Kidney epithelial cell (primary cell): ENCODE measurements around the gene PAX6. TPM values are rescaled to one million over a fixed set of nuclear protein-coding genes. Genes with fewer than 3 reads are reported as not detected.

Source experiments
- DNase-seq: peaks from one replicate; pipeline ENCODE4 v3.0.0-alpha.2; 2010; ENCODE audit warnings: low read depth
- H3K27me3 ChIP-seq: 2 replicates; pipeline ENCODE4 v1.6.0; 2011; ENCODE audit warnings: low read length; ENCODE audit not compliant: control insufficient read depth, insufficient read depth
- H3K36me3 ChIP-seq: 2 replicates; pipeline ENCODE4 v1.5.1; 2011; ENCODE audit warnings: low read length; ENCODE audit not compliant: control insufficient read depth, insufficient read depth
- H3K4me3 ChIP-seq: 2 replicates; pipeline ENCODE4 v1.5.1; 2011; ENCODE audit warnings: low read depth, mild to moderate bottlenecking, control low read depth, low read length
- total RNA-seq: library from RNA; depleted of rRNA; stranded (reverse); fragments of >200 nt; gene quantifications from 2 replicates; pipeline ENCODE4 v1.2.3, GENCODE V29; 2015
- TF ChIP-seq, protein P1 (sequence below): IDR thresholded peaks from 2 replicates; pipeline ENCODE4 v1.5.1; 2011; ENCODE audit warnings: mild to moderate bottlenecking, moderate library complexity, low read length, control low read depth, inconsistent platforms; ENCODE audit not compliant: insufficient read depth, poor library complexity, severe bottlenecking

The PAX6 gene
- total RNA-seq, 1 donor from 2014 or later = 1.1 TPM

DNA sequence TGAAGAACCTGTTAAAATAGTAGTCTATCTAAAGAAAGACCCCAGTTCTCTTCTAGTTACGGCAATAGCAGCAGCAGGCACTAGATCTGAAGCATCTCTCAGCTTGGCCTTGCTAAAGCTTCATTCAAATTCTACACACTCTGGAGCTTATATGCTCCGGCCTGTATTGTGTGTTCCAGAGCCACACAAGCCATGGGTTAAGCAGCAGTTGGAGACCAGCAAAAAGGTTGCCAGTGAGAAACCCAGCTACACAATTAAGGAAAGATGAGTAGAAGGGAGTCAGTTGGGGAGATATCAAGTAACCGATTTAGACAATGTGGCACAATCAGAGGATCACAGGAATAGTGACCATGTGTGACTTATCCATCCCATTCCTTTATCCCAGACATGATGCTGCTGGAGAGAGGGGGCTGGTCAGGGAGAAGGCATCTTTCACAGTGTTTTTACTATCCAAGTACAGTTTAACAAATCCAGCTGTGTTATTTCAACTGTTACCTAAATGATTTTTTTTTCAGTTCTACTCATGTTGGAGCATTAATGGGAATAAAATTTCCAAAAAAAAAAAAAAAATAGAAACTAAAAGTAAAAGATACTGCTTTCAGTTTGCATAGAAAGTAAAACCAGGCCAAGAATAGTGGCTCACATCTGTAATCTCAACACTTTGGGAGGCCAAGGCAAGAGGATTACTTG lies 41.0 kb downstream of the PAX6 start:
- no peak overlapping the region for H3K4me3 ChIP-seq
- no peak for DNase-seq
- no peaks in the 10 kb centered on the region for H3K36me3 ChIP-seq
- no peaks in the 10 kb centered on the region for H3K27me3 ChIP-seq
- TF ChIP-seq, protein P1, sequence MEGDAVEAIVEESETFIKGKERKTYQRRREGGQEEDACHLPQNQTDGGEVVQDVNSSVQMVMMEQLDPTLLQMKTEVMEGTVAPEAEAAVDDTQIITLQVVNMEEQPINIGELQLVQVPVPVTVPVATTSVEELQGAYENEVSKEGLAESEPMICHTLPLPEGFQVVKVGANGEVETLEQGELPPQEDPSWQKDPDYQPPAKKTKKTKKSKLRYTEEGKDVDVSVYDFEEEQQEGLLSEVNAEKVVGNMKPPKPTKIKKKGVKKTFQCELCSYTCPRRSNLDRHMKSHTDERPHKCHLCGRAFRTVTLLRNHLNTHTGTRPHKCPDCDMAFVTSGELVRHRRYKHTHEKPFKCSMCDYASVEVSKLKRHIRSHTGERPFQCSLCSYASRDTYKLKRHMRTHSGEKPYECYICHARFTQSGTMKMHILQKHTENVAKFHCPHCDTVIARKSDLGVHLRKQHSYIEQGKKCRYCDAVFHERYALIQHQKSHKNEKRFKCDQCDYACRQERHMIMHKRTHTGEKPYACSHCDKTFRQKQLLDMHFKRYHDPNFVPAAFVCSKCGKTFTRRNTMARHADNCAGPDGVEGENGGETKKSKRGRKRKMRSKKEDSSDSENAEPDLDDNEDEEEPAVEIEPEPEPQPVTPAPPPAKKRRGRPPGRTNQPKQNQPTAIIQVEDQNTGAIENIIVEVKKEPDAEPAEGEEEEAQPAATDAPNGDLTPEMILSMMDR = no peak

DNA sequence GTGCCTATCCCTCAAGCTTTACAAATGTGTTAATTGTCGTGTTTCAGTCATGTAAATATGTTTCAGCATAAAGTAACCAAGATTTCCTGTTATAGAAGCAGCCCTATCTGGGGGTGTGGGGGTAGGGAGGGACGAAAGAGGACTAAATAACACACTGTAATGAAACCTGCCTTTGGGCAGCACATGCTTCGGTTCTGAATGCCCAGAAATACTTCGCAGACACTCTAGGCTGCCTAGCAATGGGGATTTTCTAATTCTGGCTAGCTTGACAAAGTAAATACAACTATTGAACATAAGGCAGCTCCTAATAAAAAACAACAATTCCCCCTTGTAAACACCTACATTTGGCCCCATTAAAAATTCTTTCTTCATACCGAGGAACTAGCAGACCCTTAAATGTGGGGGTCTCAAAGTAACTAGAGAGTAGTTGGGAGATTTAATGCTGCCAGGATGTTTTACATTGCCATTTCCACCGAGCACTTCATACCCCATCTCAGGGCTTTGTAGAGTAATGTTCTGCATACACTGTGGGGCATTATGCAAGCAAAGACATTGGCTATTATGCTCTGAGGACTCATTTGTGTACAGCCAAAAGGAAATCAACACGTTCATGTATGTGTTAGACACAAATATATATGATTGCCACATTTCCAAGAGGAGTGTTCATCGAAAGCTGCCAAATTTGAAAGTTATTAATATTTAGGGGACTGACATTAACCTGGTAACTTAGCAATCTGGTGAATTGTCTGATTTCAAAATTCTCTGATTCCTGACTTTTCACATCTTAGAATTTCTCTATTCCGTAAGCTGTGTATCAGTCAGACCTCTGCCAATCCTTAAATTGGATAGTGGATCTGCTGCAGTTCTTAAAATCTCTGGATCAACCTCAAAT lies 42.1 kb downstream of the PAX6 start:
- Histone ChIP-seq H3K27me3 (no peaks in the 10 kb centered on the region), H3K36me3 (no peaks in the 10 kb centered on the region), H3K4me3 (no peak overlapping the region)
- TF ChIP-seq, protein P1 = no peak
- no peak for DNase-seq

DNA sequence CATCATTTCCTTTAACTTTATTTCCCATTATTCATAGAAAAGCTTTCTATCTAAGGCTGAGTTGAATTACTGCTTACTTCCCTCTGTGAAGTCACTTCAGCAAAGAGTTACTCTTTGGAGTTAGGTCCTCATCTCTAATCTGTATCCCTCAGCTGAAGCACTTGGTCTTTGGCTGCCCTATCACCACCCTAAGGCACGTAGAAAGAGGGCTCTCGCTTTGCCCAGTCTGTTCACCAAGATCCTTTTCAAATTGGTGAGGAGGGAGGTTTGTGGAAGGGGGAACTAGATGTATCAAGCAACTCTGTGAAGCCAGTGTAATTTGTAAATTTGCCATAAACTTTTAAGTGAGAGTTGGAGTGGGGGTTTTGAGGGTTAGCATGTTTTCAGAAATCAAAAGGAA lies 43.4 kb downstream of the PAX6 start:
- TF ChIP-seq, protein P1 = no peak
- no peak for DNase-seq
- Histone ChIP-seq H3K36me3 (no peaks in the 10 kb centered on the region), H3K4me3 (no peak overlapping the region), H3K27me3 (no peaks in the 10 kb centered on the region)

DNA sequence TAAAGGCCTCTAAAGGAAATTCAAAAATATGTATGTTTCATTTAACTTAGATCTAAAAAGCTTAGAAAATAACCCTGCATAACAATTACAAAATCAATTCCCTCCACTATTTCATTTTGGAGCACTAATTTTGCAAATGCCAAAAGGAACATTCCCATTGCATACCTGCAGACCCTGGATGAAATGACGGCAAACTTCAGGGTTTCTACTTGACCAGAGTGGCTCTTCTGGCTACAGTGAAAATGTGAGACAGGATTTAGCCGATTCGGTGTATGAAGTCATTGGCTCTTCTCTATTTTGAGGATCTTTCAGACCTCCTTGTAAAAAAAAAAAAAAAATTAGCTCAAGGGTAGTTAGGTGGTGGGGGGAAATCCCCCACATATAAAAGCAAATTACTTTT lies 44.1 kb downstream of the PAX6 start:
- no peaks in the 10 kb centered on the region for H3K27me3 ChIP-seq
- H3K4me3 ChIP-seq = no peak overlapping the region
- no peak for DNase-seq
- TF ChIP-seq, protein P1 = no peak
- no peaks in the 10 kb centered on the region for H3K36me3 ChIP-seq

DNA sequence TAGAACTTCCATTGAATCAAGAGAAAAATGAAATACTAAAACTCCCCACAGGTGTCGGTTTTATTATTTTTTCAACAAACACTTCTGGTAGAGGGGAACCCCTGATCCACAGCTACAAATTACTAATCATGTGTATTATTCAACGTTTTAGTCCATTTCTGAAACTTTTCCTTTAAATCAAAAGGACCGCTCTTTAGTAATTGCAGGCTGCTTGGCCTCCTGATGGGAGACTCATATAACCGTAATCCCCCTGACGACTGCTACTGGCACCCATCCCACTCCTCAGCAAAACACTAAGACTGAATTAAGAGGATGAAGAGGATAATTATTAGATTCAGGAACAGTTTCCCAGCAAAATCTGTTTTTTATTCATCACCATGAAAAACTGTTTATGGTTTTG lies 46.4 kb downstream of the PAX6 start:
- DNase-seq = no peak

More for the DNA sequence above, 46.4 kb downstream of the PAX6 start:
- Histone ChIP-seq H3K4me3 (no peak overlapping the region), H3K36me3 (no peaks in the 10 kb centered on the region), H3K27me3 (no peaks in the 10 kb centered on the region)
- TF ChIP-seq, protein P1 = no peak
